Anterior cingulate cortex (tissue), 58 donors: ENCODE measurements around the gene PER2.
"Not testable (repeated sequence)": the region's sequence is repeated elsewhere in the genome, so short reads cannot be mapped to it uniquely, and the experiment has no call there.

Experiments
- DNase-seq, 58 donors: peaks; one replicate each; lab custom pipeline; 2025; lab: John Stamatoyannopoulos, UW

The PER2 gene

DNA sequence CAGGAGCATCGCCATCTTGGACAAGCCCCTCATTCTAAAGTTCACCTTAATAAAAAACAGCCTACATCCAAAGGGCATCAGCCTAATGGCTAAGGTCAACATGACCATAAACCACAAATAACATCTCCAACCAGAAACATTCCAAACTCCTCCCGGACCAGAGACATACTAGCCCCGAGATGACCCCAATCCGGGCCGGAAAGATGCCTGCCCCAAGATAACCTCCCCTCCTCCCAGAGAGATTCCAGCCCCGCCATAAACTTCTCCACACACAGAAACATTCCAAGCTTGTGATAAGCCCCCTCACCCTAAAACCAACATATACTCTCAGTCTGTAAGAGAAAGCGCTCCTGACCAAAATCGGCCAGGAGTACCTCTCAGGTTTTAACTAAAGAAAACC, 16.7 kb downstream of the PER2 start:
- not testable (repeated sequence) for DNase-seq

DNA sequence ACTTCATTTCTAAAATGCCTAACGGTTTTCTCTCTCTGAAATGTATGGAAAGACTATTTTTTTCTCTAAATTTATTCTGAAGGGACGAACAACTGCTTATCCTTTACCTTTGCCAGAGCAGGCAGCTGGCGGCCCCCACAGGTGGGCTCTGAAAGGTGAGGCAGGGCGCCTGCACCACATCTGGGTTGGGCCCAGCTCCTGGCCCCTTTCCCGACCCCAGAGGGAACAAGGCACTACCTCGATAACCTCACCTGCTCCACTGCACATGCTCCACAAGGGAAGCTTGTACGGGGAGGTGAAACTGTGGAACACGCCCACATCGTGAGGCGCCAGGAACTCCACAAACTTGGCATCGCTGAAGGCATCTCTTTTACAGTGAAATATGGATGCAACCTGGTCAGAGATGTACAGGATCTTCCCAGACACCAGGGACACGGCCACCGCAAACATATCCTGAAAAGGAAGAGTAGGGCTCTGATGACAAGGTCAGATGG, 17.3 kb downstream of the PER2 start:
- DNase-seq = no peak

DNA sequence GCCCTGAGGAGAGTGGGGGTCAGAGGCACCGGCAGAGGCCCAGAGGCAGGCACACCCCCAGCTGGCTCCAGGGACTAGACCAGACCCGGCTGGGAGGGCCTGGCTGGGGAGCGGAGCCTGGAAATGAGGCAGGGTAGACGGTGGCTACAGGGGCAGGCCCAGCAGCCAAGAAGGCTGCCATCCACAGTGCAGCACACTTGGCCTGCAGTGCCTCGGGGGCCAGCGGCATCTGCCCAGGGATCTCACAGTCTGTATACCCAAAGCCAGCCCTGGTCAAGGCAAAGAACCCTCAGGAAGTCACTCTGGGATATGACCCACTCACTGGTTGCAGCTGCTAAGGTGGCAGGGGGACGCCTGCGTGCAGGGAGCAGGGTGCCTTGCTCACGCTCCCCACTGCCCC, 17.8 kb downstream of the PER2 start:
- no peak for DNase-seq

DNA sequence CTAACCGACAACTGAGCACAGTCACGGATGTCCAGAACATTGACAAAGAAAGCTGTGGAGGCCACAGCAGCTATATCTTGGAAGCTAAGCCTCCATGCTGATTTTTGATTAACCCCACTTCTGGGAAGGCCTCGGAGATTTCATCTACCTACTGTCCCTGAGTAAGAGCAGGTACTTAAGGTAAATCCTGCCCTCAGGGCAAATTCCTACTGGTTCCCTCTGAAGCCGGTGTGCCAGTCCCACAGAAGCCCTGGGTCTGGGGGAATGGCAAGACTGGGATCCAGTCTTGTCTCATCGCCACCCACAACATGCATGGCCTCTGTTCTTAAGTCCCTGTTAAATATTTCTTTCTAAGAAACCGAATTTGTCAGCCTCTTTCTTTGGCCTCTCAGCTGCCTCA, 18.7 kb downstream of the PER2 start:
- no peak for DNase-seq

DNA sequence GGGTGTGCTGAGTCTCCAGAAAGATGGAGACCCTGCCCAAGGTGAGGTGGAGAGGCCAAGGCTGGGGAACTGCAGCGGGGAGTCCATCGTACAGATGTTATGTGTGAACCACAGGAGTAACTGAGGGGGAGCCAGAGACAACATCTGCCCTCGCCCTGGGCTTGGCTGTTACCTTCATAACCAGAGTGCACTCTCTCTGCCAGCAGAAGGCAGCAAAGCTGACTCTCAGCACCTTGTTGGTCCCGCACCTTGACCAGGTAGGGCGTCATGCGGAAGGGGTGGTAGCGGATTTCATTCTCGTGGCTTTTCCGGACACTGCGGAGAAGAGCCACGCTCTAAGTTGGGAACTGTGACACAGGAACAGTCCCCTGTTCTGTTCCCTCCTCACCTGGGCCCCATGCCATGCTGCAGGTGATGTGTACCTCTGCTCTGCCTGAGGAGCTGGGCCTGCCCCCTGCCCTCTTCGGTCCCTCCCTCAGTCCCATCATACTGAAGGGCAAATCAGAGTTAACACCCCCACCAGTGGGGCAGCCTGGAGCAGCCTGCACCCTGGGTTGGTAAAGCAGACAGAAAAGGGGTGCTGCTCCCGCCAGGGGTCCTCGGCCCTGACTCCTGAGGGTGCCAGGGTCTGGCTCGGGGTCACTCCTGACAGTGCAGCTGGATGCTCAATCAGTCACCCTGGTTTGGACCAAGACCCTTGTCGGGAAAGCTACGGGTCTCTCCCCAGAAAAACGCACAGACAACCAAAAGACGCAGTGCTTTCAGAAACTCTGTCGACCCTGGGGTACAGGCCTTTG, 20.3 kb downstream of the PER2 start:
- DNase-seq = no peak

DNA sequence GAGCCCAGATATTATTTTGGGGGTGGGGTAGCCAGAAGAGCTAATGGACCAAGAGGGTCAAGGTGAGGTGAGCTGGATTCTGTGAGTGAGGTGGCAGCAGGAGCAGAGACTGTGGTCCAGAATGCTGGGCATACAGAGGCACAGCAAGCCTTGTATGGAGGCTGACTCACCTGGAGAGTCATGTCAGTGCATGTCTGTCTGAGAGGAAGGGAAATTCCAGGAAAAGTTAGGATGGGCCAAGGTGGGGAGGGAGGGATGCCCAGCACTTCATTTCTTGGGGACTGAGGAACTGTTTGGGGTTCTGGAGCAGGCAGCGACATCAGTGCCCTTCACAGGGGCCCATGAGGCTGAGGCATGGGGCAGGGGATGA, 21.1 kb downstream of the PER2 start:
- no peak for DNase-seq

DNA sequence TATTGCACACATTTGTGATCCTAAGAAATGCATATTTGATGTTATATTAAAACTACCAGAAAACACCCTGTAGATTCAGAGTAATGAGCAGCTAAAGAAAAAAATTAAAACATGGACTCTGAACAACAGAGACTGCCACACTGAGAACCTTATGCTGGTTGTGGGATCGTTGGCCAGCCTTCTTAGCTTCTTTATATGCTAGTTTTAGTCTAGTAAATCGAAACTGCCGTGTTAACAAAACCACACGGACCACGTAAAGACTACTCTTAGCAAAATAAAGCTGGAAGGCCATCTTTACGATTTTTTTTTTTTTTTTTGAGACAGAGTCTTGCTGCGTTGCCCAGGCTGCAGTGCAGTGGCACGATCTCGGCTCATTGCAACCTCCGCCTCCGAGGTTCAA, 22.8 kb downstream of the PER2 start:
- no peak for DNase-seq

DNA sequence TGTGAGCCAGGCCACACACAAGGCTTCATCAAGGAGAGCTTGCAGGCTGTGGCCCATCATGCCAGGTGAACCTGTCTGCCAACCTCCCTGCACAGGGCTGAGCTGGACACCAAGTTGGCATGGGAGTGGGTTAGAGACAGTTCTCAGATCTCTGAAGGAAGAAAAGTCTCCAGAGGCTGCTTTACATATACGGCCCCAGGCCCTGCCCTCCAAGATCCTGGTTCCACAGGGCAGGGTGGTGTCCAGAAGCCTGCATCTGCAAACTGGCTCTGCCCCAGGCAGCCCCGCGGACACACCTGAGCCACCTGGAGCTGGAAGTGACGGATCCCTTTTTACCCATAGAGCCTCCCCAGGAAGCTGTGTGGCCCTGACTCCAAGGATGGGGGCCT, 24.3 kb downstream of the PER2 start:
- DNase-seq = no peak

DNA sequence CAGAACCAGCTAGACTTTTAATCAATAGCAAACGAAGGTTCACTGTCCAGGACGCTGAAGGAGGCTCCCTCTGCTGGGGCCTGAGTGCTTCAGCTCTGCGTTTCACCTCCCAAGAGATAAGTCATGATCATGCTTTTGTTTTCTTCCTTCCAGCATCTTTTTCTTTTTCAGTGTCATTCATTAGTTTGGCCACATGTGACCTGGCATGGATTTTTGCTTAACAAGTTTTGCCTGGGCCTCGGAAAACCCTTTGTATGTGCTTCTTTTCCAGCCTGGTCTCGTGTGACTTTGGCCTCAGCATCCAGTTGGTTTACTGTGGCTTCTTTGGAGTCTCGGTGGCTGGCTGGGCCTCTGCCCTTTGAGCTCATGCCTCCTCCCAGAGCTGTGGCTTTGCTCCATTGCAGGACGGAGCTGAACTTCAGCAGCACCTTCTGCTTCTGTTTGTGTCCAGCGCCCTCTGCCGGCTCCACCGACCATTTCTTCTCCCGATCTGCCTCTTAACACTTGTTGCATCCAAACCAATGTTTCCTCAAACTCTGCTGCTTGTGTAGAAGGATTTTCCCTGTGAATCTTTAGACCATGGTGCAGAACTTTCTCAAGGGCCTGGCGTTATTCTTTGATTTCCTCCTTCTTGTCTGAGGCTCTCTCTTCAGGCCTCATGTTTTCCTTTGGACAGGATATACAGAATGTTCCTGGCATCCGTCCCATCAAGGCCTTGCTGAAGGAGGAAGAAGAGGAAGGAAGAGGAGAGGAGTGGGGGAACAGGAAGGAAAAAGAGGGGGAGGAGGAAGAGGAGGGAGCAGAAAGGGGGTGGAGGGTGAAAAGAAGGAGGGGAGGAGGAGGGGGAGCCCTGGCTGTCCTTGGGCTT, 25.0 kb downstream of the PER2 start:
- peak in 57 of 58 donors; percentile 20 to 94 (median 81) for DNase-seq

DNA sequence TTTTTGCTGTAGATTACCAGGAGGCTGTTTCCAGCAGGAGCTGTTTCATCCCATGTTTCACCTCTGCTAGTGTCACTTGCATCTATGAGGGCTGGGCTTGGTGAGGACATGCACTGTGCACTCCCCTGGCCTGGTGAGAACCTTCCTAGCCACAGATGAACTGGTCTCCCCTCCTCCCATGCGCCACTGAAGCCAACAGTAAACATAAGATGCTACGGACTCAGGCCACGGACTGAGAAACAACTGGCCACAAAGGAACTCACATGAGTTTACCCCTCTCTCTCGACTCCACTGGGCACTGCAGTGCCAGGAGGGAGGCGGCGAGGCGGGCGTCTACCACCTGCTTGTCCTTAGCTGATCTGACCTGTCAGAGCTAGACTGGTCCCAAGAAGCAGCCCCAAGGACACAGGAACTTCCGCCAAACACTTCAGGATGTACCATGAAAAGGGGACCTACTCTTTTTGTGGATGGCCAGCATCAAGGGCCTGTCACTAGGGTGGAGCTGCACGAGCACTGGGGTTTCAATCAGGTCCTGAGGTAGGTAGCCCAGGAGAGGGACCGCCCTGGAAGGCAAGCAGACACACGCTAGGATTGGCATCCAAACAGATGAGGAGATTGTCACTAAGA, 25.8 kb downstream of the PER2 start:
- no peak for DNase-seq

DNA sequence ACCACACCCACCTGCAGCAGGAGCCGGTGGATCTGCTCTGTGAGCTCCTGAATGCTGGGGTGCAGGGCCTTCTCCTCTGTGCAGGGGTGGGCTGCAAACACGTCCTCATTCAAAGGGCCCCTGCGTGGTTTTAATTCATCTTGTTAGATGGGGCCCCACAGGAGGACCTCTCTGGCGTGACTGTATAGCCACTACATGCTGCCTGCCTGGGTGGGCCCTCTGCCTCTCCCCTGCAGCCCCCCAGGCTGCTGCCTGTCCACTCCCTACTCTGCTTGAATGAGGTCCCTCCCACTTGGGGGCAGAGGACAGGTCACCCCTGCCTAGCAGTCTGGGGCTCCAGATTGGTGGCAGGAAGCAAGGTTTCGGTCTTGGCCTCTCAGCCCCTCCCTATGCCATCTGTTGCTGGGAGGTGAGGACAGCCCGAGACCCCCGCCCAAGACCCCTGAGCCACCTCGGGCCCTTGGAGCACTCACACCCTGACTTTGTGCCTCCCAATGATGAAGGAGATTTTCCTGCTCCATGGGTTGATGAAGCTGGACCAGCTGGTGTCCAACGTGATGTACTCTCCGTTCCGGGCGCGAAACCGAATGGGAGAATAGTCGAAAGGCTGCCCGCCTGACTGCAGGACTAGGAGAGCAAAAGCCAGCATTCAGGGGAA, 26.6 kb downstream of the PER2 start:
- DNase-seq = no peak

DNA sequence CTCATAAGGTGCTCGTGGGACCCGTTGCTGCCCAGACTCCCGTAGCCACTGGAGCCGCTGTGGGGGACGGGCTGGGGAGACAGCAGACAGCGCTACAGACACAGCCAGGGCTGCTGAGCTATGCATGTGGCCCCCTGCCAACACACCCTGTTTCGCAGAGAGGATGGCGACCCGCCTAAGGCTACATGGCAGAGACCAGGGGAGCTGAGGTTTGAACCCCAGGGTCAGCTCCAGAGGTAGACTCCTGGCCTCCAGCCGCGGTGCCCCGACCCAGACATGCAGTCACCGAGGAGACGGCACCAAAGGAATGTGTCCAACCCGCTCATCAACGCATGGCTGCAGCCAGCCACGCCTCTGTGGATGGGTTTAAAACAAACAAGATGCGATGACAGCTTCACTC, 27.5 kb downstream of the PER2 start:
- no peak for DNase-seq

DNA sequence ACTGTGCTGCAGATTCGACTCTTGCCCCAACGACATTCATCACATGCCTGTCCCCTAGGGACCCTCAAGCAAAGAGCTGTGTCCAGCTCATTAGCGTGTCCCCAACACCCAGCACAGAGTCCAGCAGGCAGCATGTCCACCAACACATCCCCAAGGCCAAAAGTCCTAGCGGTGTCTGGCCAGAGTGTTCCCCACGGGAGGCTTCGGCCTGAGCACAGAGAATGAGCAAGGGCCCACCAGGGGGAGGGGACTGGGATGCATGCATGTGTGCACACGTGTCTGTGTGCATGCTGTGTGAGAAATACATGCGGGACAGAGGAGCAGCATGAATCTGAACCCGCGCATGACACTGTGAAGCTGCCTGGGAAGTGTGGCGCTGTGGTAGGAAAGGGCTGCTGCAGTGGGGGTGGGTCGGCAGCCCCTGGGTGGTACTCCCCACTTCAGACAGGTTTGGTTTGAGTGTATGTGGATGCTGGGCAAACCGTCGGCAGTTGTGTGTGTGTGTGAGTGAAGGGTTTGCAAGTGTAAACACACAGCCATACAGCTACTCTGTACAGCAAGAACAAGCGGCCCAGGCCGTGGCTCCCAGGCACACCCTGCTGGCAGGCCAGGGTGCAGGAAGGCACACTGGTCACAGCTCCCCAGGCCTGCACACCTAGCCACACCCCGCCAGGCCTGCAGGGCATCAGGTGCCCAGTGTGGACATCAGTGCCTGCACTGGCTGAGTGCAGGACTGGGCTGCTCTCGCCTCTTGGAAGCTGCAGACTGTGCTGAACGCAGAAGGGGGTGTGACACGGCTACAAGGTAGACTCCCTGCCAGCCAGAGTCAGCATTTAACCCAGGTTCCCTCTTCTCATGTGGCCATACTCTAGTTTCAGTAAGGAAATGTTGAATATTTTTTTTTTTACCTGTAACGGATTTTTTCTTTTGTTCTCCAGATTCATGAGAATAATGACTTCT, 29.1 kb downstream of the PER2 start:
- no peak for DNase-seq

DNA sequence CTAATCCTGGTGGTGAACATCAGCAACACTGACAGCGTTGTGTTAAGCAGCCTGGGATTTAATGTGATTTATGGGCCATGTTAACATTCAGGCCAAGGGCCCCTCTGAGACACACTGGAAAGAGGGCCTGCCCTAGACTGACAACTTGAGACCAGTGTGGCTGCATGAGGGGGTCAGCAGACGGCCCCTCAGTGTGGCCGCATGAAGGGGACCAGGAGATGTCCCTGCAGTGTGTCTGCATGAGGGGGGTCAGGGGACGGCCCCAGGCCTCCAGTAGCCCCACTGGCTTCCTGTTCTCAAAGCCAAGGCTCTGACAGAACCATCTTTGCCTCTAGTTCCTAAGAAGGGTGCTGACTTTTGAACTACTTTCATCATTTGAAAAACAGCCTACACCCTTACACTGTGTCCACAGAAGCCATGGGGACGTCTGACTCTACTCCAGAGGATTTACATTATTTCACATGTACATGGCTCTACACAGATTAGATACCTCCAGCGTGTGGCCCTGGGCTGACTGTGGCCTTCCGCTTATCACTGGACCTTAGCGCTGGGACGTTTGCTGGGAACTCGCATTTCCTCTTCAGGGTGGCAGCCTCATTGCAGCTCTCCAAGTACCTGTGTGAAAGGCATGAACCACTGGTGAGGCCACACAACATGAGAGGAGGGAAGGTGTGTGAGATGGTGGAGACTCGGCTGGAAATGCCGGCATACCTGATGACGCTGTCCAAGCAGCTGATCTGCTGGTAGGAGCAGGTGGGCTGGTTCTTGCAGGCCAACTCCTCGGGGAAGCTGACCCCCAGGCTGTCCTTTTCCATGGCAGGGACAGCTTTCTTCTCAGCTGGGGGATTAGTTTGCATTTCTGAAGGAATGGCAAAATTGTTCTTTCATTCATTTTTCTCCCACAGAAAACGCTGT, 30.4 kb downstream of the PER2 start:
- no peak for DNase-seq

DNA sequence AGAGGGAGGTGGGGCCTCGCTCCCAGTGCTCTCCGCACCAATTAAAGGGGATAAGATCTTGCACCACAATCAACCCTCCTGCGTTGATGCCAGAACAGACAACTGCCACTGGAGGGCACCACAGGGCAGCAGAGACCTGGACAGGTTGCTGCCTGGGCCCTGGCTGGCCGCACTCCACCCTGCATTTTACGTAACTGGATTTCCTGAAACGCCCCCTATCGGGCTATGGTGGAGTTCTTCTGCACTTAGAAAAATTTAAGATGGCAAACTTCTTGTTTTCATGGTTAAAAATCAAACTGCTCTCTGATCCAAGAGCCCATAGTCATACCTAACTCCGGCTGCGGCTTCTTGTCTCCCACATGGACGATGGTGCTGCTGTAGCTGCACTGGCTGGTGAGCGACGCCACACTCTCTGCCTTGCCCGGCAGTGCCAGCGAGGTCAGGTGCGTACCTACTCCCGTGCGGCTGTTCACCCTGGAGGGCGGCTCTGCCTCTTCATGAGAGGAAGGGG, 31.8 kb downstream of the PER2 start:
- peak in 13 of 58 donors; percentile 11 to 49 (median 26) for DNase-seq

DNA sequence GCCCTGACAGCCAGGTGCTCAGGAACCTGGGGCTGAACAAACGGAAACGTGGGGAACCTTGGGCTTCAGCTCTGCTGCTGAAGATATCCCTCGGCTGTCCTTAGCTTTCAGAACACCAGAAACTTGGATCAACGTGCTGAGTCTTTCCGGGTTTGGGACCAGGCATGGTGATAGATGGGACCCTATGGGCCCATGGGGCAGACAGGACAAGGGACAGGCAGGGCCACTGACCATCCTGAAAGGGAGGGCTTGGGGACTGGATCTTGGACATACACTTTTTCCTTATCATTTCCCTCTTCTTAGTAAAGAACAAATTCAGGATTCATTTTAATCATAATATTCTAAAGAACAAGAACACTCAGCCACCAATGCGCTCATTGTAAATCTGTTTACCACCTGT, 32.3 kb downstream of the PER2 start:
- no peak for DNase-seq

DNA sequence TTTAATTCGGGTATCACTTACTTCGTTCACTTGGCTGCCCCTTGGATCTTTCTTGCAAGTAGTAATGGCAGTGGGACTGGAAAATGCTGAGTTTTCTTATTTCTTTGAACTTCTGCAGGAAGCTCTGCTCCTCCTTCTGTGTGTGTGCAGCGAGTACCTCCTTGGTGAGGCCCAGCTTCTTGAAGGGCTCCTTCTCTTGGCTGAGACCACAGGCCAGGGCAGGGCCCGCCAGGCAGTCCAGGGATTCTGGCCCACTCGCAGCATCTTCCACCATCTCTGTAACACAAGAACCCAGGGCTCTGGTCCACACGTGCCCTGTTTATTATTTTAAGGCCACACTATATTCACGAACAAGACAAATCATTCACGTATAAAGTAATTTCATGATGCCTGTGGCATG, 32.8 kb downstream of the PER2 start:
- DNase-seq = no peak

DNA sequence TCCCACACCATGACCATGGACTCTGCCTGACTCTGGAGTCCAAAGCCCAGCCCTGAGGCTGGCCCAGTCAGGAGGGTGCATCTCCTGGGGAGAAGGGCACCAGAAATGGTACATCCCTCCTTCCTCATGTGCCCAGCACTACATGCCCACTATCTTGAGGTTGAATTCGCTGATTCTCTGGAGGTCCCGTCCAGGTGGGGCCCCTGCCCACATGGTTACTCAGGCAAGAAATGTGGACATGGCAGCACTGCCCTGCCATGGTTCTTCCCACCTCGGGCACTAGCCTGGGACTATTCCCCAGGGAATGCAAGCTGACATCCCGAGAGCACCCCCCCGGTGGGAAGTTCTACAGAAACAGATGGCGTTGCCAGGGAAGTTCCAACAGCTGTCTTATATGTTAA, 33.3 kb downstream of the PER2 start:
- DNase-seq = no peak
